Measurements from ENCODE around the gene GNA12. TPM values are rescaled to one million over a fixed set of nuclear protein-coding genes. Genes with fewer than 3 reads are reported as not detected.
A peak's percentile ranks its signal among the peaks of the same experiment; 100 is the strongest.

GNA12 gene
- total and polyA plus RNA-seq, 9 of the 15 experiments (the other 6 are each of a cell fraction or from before 2014, with no cell fraction given): 0.65 to 32.7 (median 9.6) TPM

GRCh38 chr7:2771274-2771731 is 72.8 kb downstream of the GNA12 start (continued):
- TF ChIP-seq ZNF583 (CRISPR knock-in tag; IDR thresholded peaks at IDR 0.05): no peak
- peak; percentile 74 for TF ChIP-seq GATA2 (CRISPR knock-in tag; IDR thresholded peaks at IDR 0.05)
- TF ChIP-seq NUFIP1 (IDR thresholded peaks at IDR 0.05; ENCODE audit: partially characterized antibody): peak; percentile 24
- TF ChIP-seq HLTF (IDR thresholded peaks at IDR 0.05): peak; percentile 84
- no peak for TF ChIP-seq BRF2 (IDR thresholded peaks at IDR 0.05; ENCODE audit: borderline replicate concordance, insufficient read depth, insufficient read length)
- no peak for TF ChIP-seq NR4A1 (CRISPR knock-in tag; IDR thresholded peaks at IDR 0.05)
- TF ChIP-seq NR4A1 (tag; IDR thresholded peaks at IDR 0.05): no peak
- TF ChIP-seq XRCC3 (IDR thresholded peaks at IDR 0.05): no peak
- no peak for TF ChIP-seq PHTF2 (CRISPR knock-in tag; IDR thresholded peaks at IDR 0.05)
- TF ChIP-seq ZNF445 (CRISPR knock-in tag; IDR thresholded peaks at IDR 0.05; ENCODE audit: low read depth): no peak
- no peak for TF ChIP-seq IRF1 (CRISPR knock-in tag; IDR thresholded peaks at IDR 0.05; ENCODE audit: borderline replicate concordance)
- TF ChIP-seq SAFB2 (IDR thresholded peaks at IDR 0.05; ENCODE audit: borderline replicate concordance, low read depth, low read length, severe bottlenecking): no peak
- no peak for TF ChIP-seq WHSC1 (IDR thresholded peaks at IDR 0.05; ENCODE audit: low read length)
- peak; percentile 96 for TF ChIP-seq SMAD4 (CRISPR knock-in tag; conservative IDR thresholded peaks at IDR 0.05)
- no peak for TF ChIP-seq ZBTB5 (IDR thresholded peaks at IDR 0.05)
- TF ChIP-seq MAFF (IDR thresholded peaks at IDR 0.05; ENCODE audit: low read length): no peak
- TF ChIP-seq MAZ (CRISPR knock-in tag; conservative IDR thresholded peaks at IDR 0.05 in 1 of 2, IDR thresholded peaks at IDR 0.05 in 1 of 2): peak in 1 of 2 experiments; percentile 67; a peak in 2 of 4 replicates
- TF ChIP-seq YY1 (IDR thresholded peaks at IDR 0.05; ENCODE audit: borderline replicate concordance in 1 of 3, control insufficient read depth in 1 of 3, extremely low read depth in 1 of 3, insufficient read depth in 3 of 3, insufficient read length in 1 of 3, insufficient replicate concordance in 2 of 3, low read depth in 1 of 3, low read length in 2 of 3): peak in 2 of 3 experiments; percentile 27 to 59
- TF ChIP-seq RFX1 (IDR thresholded peaks at IDR 0.05): no peak; the same call in 1 of the 2 replicates
- TF ChIP-seq KLF16 (IDR thresholded peaks at IDR 0.05): peak; percentile 91
- no peak for TF ChIP-seq POLR2AphosphoS2 (IDR thresholded peaks at IDR 0.05; ENCODE audit: low read length)
- TF ChIP-seq ILK (tag; IDR thresholded peaks at IDR 0.05; ENCODE audit: borderline replicate concordance, low read depth): no peak
- no peak for TF ChIP-seq KAT2B (IDR thresholded peaks at IDR 0.05; ENCODE audit: low read depth, low read length)
- no peak for TF ChIP-seq U2AF2 (optimal IDR thresholded peaks at IDR 0.05; ENCODE audit: low read depth, low read length)
- peak; percentile 90 for TF ChIP-seq PKNOX1 (IDR thresholded peaks at IDR 0.05)
- no peak for TF ChIP-seq SRF (CRISPR knock-in tag; IDR thresholded peaks at IDR 0.05)

All from K562 (cell line).